Activated CD4-positive, alpha-beta T cell treated with anti-CD3 and anti-CD28 coated beads, Interleukin-2, amount 50 U/mL, for 48 hours (primary cell): ENCODE measurements around the gene UBAC1.
"Not testable (repeated sequence)": the region's sequence is repeated elsewhere in the genome, so short reads cannot be mapped to it uniquely, and the experiment has no call there.

ENCODE experiments used
- DNase-seq, 2 experiments: peaks; one replicate each; pipeline ENCODE4 v3.0.0-alpha.2; 2020

The UBAC1 gene

DNA sequence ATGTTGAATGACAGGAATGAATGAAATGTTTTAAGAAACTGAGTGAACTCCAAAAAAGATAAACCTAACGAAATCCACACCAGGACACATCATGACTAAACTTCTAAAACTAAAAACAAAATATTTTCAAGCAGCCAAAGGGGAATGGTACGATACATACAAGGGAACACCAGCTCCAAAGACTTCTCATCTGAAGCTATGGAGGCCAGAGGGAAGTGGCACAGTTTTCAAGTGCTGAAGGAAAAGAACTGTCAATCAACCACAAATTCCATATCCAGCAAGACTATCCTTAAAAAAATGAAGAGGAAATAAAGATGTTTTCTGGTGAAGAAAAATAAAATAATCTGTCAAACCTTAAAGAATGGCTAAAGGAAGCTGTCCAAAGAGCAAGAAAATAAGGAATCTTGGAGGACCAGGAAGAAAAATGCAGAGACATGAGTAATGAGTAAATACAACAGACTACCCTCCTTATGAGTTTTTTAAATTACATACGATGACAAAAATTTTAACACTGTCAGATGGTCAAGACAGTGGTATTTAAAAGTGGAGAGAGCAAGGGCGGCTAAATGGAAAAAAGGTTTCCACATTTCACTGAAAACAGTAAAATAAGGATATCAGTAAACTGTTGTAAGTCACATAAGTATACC lies 65.8 kb downstream of the UBAC1 start:
- DNase-seq = no peak

DNA sequence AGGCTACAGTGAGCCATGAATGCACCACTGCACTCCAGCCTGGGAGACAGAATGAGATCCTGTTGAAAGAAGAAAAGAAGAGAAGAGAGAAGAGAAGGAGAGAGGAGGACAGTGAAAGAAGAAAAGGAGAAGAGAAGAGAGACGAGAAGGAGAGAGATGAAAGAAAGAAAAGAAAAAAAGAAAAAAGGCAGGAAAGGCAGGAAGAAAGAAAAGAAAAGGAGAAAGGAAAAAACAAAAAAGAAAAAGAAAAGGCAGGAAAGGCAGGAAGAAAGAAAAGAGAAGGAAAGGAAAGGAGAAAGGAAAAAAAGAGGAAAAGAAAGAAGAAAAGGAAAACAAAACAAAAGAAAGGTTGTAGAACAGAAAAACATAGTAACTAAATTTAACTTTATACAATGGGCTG lies 68.1 kb downstream of the UBAC1 start:
- no peak for DNase-seq

DNA sequence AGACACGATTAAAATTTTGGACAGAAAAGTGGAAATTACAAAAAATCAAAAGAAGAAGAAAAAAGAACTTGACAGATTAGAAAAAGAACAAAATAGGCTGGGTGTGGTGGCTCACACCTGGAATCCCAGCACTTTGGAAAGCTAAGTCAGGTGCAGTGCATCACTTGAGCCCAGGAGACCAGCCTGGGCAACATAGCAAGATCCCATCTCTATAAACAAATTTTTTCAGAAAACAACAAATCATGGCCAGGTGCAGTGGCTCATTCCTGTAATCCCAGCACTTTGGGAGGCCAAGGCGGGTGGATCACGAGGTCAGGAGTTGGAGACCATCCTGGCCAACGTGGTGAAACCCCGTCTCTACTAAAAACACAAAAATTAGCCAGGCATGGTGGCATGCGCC lies 68.8 kb downstream of the UBAC1 start:
- not testable (repeated sequence) for DNase-seq

DNA sequence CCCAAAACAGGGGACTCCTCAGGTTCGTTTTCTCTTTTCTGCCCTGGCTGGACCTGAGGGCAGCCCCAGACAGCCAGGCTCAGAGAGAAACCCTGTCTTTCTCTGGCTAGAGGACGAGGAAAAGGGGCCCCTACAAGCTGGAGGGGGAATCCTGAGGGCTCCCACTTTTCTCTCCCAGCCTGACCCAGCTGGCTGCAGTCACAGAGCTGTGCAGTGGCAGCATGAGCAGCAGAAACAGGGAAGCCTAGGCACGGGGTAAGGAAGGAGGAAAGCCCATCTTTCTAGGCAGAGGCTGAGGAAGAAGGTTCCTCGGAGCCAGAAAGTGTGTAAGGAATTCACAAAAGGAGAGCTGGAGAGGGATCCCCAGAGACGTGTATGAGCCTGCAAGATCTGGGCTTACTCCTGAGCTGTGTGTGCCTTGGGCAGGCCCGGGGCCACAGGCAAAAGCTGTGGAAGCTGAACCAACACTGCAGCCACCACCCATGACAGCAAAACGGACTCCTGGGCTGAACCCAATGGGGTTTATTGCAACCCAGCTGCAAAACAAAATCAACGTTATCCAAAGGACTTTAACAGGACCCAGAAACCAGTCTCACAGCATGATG lies 70.0 kb downstream of the UBAC1 start:
- no peak for DNase-seq

DNA sequence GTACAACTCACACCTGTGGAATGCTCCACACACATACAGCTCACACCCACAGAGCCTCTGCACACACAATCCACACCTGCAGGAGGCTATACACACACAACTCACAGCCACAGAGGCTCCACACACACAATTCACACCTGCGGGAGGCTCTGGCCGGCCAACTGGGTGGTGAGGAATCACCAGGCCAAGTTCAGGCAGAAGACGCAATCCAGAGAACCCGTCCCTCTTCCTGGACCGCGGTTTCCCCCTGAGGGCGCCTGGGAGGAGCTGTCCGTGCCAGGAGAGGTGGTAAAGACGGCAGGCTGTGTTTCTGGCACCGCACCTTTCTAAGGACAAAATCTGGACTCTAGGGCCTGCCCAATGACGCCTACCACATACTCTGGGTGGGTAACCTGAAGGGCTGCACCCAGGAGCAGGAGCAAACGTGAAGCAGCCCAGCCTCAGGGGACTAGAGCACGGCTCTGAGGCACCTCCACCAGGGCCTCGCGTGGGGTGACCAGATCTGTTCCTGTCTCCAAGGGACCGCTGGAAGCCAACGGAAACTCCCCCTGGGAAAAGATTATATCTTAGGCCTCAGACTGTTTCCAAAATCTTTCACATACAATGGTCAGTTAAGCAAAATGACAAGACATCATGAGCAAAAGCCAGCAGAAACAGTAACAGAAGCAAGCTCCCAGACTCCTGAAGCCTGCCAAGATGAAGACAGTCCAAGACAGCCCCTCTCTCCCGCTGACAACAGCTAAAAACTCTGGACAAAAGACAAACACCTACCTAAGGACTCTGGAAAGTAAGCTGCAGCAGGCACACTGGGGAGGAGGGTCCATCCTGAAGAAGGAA lies 70.8 kb downstream of the UBAC1 start:
- no peak for DNase-seq

DNA sequence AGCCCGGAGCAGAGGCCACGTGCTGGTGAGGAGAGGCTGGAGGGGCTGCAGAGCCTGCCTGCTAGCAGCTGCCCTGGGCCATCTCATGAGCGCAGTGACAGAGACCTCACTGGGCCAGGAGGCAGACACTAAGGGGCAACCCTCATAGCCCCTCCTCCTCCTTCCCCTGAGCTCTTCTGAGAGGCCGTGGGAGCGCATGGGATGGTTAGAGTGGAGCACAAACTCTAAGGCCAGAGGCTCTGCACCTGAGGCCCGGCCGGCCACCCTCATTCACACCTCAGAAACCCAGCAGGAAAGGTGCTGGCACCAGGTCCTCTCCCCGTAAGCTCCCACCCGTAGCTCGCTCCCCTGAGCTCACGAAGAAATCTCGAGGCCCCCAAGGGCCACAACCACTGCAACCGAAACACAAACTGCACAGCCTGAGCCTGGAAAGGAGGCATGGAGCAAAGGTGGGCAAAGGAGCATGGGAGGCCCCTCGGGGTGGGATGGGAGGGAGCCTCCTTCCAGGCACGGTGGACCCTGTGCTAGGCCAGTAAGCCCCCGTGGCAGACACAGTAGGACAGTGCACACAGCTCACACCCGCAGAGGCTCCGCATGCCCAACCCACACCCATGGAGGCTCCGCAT lies 71.5 kb downstream of the UBAC1 start:
- no peak for DNase-seq

DNA sequence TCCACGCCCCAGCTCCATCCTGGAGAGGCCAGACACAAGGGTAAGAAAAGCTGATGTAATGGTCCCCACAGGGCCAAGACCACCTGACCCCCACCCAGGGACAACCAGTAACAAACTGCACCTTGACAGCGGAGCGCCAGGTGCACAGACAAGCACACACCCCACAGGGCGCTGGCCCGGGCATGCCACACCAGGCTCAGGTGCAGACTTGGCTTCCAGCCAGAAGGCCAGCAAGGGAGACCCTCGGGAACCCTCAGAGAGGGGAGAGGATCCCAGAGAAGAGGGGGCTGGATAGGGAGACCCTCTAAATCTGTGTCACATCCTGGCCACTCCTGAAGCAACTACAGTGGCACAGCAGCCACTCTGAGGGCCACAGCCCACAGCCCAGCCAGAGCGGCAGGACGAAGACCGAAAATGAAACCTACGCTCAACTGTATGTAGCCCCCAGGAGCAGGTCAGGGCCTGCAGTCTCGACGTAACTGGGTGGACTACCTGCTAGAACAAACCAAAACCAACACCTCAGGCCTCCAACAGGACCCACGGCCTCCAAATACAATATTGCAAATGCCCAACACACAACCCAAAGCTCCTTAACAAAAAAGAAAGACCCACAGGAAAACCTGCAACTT lies 72.3 kb downstream of the UBAC1 start:
- DNase-seq = no peak

DNA sequence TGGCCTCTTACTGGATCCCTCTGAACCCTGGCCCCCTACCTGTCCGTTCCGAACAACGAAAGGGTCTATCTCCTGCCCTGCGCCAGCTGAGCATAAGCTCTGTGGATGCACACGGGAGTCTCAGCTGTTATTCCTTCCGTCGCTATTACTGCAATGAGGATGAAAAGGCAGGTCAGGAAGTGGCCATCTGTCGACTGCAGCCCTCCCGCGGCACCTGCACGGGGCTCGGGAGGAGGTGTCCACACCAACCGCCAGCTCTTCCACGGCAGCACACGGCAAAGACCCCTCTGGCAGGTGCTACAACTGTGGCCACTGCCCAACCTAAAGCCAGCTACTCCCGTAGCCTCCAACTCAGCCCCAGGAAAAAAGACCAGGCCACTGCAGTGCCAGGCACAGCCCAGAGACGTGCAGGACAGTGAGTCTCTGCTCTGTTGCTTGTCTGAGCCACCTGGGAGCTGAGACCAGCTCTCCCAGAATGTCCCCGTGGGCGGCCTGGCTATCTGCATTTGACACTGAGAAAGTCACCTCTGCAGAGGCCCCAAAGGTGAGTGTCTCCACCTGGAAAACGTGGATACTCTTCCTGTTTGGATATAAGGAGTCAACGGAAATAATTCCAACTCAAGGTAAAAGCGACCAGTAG lies 72.9 kb downstream of the UBAC1 start:
- no peak for DNase-seq

DNA sequence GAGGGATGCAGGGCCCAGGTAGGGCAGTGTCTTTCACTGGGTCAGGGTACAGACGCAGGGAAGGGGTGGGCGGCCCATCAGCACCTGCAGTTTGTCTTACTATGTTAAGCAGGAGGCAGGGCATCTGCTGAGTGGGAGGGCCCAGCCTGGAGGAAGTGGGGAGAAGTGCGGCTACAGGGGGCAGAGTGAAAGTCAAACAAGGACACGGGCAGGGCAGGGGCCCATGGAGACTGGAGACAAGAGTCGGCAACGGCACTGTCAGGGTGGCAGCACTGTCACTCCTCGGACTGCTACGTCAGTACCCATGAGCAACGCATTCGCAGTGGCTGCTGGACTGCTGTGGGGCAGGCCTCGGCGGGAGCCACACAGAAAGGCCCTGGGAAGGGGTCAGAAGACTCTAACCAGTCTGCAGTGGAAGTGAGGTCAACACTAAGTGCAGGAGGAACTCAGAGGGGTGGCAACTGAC lies 73.6 kb downstream of the UBAC1 start:
- peak; percentile 52 to 64 for DNase-seq

DNA sequence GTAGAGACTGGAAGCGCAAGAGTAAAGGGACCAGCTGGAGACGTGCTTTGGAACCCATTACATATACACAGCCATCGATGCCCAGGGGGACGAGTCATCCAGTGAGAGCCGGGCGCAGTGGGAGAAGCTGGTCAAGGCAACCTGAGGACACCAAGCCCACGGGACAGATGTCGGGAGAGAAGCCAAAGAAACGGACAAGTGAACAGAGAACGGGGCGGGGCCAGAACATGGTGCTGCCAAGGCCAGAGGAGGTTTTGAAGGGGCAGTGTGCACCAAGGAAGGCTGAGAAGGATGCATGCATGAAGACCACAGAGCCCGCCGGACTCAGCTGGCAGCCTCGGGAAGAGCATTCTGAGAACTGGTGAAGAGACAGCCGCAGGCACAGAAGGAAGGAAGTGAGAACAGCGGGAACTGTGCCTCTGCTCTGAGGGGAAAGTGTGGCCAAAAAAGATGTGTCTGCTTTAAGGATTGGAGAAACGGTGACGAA lies 74.1 kb downstream of the UBAC1 start:
- DNase-seq = no peak

DNA sequence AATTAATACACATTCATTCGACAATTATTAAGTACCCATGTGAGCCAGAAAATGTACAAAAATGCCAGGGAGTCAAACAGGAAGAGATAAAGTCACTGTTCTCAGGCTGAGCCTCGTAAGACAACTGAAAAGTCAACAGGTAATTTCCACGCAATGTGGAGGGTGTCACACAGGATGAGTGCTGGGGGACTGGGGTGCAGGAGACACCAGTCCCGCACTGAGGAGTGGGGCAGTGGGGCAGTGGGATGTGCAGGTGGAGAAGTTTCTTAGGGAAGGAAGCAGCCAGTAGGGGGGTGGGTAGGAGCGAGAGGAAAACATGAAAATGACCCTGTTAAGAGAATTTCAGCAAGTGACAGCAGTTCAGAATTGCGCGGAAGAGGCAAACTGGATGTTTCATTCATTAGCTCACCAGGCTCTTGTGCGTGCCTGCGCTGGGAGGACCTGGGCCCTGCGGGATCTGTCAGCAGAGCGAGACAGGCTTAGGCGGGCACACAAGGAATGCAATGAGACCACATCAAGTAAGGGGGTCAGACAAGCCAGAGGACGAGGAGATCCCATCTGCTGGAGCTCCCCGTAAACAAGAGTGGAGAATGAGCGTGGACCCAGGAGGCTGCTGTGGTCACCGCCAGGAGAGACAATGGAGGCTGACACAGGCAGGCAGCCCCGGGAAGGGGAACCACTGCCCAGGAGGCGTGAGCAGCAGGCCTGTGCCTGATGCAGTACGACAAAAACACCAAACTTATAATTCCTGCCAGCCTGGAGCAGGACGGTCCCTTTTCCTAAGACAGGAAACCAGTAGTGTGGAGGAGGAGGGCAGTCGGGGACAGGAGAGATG lies 74.8 kb downstream of the UBAC1 start:
- DNase-seq = no peak

DNA sequence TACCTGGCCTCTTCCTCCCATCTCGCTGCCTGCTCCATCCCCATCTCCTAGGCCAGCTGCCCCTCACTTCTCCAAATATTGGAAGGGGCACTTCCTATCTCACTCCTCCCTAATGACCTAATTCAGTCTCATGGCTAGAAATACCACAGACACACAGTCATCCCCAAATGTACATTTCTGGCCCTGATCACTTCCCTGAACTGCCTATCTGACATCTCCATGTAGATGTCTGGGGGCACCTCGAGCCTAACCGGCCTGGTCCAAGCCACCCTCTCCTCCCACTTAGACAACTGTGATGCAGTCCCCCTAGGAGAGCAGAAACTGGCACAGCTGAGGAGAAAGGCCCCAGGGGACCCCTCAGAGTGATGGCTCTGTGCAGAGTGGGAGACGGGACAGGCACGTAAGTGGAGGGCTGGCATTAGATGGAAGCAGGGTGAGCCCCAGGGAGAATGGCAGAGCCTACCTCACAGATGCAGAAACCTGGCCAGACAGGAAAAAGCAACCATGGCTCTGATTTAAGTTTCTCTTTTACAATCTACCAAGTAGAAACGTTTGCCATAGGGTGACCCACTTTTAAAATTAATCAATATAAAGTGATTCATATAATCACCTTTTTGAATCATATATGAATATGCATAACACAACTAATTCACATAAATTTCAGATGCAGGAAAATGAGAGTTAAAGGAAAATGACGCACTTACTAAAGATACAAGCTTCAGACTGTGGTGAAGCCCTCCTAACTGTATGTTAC lies 75.9 kb downstream of the UBAC1 start:
- no peak for DNase-seq

DNA sequence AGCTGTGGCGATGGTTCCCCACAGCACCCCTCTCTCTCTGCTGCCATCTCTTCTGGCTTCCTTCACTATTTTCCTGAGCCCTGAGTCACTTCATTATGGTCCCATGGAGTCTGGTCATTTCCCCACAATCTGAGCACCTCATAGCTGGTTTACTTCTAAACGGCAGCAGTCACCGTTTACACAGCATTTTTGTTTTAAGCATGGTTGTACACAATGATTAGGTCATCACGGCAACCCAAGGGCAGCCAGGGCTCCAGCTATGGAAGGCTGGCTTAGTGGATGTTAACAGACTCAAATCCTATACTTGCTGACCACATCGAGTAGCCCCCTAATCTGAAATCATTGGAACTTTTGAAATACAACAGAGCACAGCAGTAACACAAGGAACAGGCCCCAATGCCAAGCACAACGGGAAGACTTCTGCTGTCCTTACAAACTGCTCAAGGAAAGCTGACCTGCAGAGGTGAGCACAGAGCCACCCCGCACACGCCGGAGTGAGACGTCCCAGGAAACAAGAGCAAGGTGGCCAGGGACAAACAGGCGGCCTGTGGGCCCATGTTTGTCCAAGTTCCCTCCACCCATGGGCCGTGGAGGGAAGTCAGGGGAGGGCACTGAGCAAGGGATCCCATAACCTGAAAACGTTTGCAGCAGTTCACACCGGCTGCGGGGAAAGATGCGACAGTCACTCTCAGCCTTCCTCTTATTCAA lies 76.7 kb downstream of the UBAC1 start:
- DNase-seq = no peak

DNA sequence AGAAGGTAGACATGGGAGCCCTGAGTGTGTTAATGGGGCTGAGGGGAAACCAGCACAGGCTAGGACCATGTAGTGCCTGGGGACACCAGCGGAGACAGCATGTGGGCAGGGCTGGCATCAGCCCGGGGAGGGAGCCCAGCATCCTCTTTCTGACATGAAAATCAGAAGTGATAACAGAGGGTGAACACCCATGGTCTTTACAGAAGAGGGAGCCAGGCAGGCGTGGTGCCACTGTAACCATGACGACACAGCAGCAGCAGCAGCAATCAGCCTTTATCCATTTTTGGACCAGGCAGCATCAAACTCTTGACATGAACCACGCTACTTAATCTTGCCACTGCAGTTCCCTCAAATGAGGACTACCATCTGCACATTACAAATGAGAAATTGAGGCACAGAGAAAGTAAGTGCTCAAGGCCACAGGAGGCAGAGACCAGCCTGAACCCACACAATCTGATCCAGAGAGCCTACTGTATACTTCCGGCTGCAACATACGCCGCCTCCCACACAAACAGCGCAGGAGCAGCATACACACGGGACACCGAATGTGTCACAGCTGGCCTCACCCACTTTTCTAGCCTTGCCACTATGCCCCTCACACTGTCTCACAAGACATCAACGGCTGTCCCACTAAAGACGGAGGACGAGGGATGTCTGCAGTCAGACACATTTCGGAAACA lies 77.6 kb downstream of the UBAC1 start:
- DNase-seq = no peak
